CD4-positive, alpha-beta T cell (primary cell): ENCODE results near the gene TUBA4B. TPM values are rescaled to one million over a fixed set of nuclear protein-coding genes. Genes with fewer than 3 reads are reported as not detected.

Source experiments
- ATAC-seq: fragments of 200-7000 bp; cut with Tn5 transposase; one replicate; pipeline ENCODE4 v1.10.0; 2022; ENCODE audit warnings: mild to moderate bottlenecking; ENCODE audit not compliant: poor library complexity
- CTCF ChIA-PET: fragments of 350-600 bp; sonication (Branson Sonifier 250); formaldehyde crosslinking; loops from one replicate; lab custom pipeline; 2021; ENCODE audit warnings: antibody characterized with exemption, inconsistent platforms; lab: Charles Lee
- POLR2A ChIA-PET: fragments of 350-600 bp; sonication (Branson Sonifier 250); formaldehyde crosslinking; loops from one replicate; lab custom pipeline; 2021; ENCODE audit warnings: antibody characterized with exemption, inconsistent platforms; lab: Charles Lee
- DNase-seq, 14 experiments: peaks; one replicate each; pipeline ENCODE4 v3.0.0-alpha.2; 2013 to 2020; ENCODE audit warnings: mixed read lengths in 2 of 14
- H3K27ac ChIP-seq, 2 donors: one replicate each; pipeline versions ENCODE4 v1.5.1 to v1.7.0; 2013; ENCODE audit warnings: low read length in 2 of 2, low read depth in 1 of 2, mild to moderate bottlenecking in 1 of 2
- H3K27me3 ChIP-seq, 2 experiments: 1 replicate in 1 of 2; 2 replicates in 1 of 2; pipeline versions ENCODE4 v1.6.1 to v1.7.0; 2013; ENCODE audit warnings: low read length in 2 of 2, control low read depth in 1 of 2, mild to moderate bottlenecking in 1 of 2, moderate library complexity in 1 of 2; ENCODE audit not compliant: insufficient read depth in 2 of 2, control insufficient read depth in 1 of 2
- H3K36me3 ChIP-seq: one replicate; pipeline ENCODE4 v1.6.1; 2013; ENCODE audit warnings: low read length, control low read depth; ENCODE audit not compliant: insufficient read depth
- H3K4me1 ChIP-seq: one replicate; pipeline ENCODE4 v1.6.1; 2013; ENCODE audit warnings: low read length, control low read depth; ENCODE audit not compliant: insufficient read depth
- H3K4me3 ChIP-seq: one replicate; pipeline ENCODE4 v1.5.1; 2013; ENCODE audit warnings: mild to moderate bottlenecking, low read length, moderate library complexity
- H3K9me3 ChIP-seq, 2 experiments: 1 replicate in 1 of 2; 2 replicates in 1 of 2; pipeline versions ENCODE4 v1.6.1 to v1.7.0; 2013; ENCODE audit warnings: low read length in 2 of 2, mild to moderate bottlenecking in 2 of 2, control low read depth in 1 of 2, moderate library complexity in 1 of 2; ENCODE audit not compliant: control insufficient read depth in 1 of 2, insufficient read depth in 1 of 2
- H3K27ac Mint-ChIP-seq: one replicate; pipeline ENCODE4 v1.8.0; 2020; ENCODE audit warnings: mixed read lengths
- H3K27me3 Mint-ChIP-seq: one replicate; pipeline ENCODE4 v1.8.0; 2021; ENCODE audit warnings: mixed read lengths
- H3K36me3 Mint-ChIP-seq: one replicate; pipeline ENCODE4 v1.8.0; 2021; ENCODE audit warnings: low read depth, mixed read lengths
- H3K4me1 Mint-ChIP-seq: one replicate; pipeline ENCODE4 v1.8.0; 2021; ENCODE audit warnings: low read depth, mixed read lengths
- H3K4me3 Mint-ChIP-seq: one replicate; pipeline ENCODE4 v1.8.0; 2020; ENCODE audit warnings: mild to moderate bottlenecking, mixed read lengths
- H3K9me3 Mint-ChIP-seq: one replicate; pipeline ENCODE4 v1.8.0; 2020; ENCODE audit warnings: mixed read lengths
- CTCF ChIP-seq: fragments of 200-600 bp; IDR thresholded peaks from one replicate; pipeline ENCODE4 v1.8.0; 2022; ENCODE audit warnings: antibody characterized with exemption, mild to moderate bottlenecking
- intact Hi-C, 2 experiments: fragments of 100-400 bp; cut with DNase I in 1 of 2; cut with micrococcal nuclease in 1 of 2; formaldehyde crosslinking; loops; one replicate each; pipeline versions ENCODE4 v1.15.1 to v1.9.0; 2023 to 2025; cut with DNase I, micrococcal nuclease
- total RNA-seq, 174 experiments: library from RNA in 2 of 174; stranded (reverse) in 2 of 174; gene quantifications; one replicate each; pipeline ENCODE4 v1.2.3 and lab custom pipeline; 2021 to 2026

Gene TUBA4B
- total RNA-seq, 2 experiments from 2014 or later, result not detected

DNA sequence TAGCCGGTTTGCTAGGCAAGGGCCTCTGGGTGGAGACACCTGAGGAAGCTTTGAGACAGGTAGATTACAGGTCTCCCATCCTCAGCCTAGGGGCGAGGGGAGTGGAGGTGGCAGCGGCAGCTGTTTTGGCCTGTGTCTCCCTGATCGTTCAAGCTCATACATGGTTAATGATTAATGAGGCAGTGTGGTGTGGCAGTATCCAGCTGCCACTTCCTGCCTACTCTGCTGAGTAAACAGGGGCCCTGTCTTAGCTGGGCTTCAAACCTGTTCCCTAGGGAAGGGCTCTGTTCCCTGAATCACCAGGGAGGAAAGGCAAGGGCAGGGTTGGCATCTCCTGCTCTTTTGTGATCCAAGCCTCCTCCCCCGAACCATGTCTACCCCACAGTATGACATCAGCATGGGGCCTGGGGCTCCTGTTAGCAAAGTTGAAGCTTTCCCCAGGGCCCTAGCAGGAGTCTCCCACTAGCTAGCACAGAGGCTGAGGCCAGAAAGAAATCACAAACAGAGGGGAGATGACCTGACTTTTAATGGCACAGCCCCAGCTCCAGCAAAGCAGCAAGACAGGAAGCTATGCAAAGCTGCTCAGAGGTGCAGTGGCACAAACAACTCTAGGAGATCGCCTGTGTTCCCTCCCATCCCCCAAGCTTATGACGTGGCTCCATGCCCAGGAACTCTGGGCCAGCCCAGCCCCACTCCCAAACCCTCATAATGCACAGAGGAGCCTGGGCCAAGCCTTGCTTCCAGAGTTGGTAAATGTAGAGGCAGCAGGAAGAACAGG lies 3.7 kb upstream of the TUBA4B start:
- intact Hi-C loops, result loop anchor here in 1 of 2 experiments (1.0 to 5.0 kb wide), 2 partner anchors 20 to 72 kb away; partner anchors contain the start of genes ANKZF1, ATG9A, CNPPD1 and RETREG2
- Histone ChIP-seq H3K27ac (peak overlapping the region; percentile 61 to 98), H3K4me1 (peaks cover 83% of the 10 kb centered on the region), H3K36me3 (peaks cover 44% of the 10 kb centered on the region), H3K27me3 (no peaks in the 10 kb centered on the region), H3K9me3 (no peaks in the 10 kb centered on the region), H3K4me3 (peak overlapping the region; percentile 52)
- Mint-ChIP-seq H3K27me3 (no peaks in the 10 kb centered on the region), H3K36me3 (peaks cover 69% of the 10 kb centered on the region), H3K4me1 (peaks cover 79% of the 10 kb centered on the region), H3K27ac (peak overlapping the region; percentile 96), H3K4me3 (peak overlapping the region; percentile 88), H3K9me3 (no peaks in the 10 kb centered on the region)
- ATAC-seq (peak; percentile 7), DNase-seq (peak in 13 of 14 experiments; percentile 34 to 85 (median 66))
- ChIA-PET CTCF (interaction anchor here (1.0 to 3.8 kb wide), 8 partner anchors 19 to 373 kb away, joined by 3 to 30 read pairs (median 5); partner anchors contain the start of genes ANKZF1, ATG9A, DNAJB2 and NHEJ1), POLR2A (interaction anchor here (0.6 to 10.1 kb wide), 20 partner anchors 11 to 249 kb away, joined by 3 to 202 read pairs (median 5); partner anchors contain the start of genes ABCB6, ANKZF1, ATG9A and CNPPD1)
- TF ChIP-seq CTCF, result no peak

GRCh38 chr2:219250049-219250781 lies 2.8 kb upstream of the TUBA4B start:
- CTCF ChIA-PET, result interaction anchor here (1.1 to 3.8 kb wide), 6 partner anchors 27 to 374 kb away, joined by 3 to 30 read pairs (median 6); partner anchors contain the start of gene DNAJB2
- H3K27ac ChIP-seq, result peak overlapping the region; percentile 46 to 61
- Mint-ChIP-seq H3K4me1 (peaks cover 78% of the 10 kb centered on the region), H3K4me3 (peak overlapping the region; percentile 88), H3K27me3 (no peaks in the 10 kb centered on the region), H3K9me3 (no peaks in the 10 kb centered on the region), H3K36me3 (peaks cover 75% of the 10 kb centered on the region), H3K27ac (peak overlapping the region; percentile 96)
- H3K27me3 ChIP-seq, result no peaks in the 10 kb centered on the region
- TF ChIP-seq CTCF, result no peak
- peaks cover 44% of the 10 kb centered on the region for H3K36me3 ChIP-seq
- no peak for ATAC-seq
- peak in 1 of 14 experiments; percentile 22 for DNase-seq
- intact Hi-C loops, result loop anchor here (5.0 to 10.0 kb wide), 2 partner anchors 33 to 685 kb away; partner anchors contain the start of genes ABCB6 (in 2 of the 2), CNOT9 (in 1 of the 2) and USP37 (in 1 of the 2)
- H3K4me1 ChIP-seq, result peaks cover 83% of the 10 kb centered on the region
- peak overlapping the region; percentile 52 for H3K4me3 ChIP-seq
- no peaks in the 10 kb centered on the region for H3K9me3 ChIP-seq
- POLR2A ChIA-PET, result interaction anchor here (0.6 to 10.1 kb wide), 17 partner anchors 11 to 248 kb away, joined by 3 to 202 read pairs (median 5); partner anchors contain the start of genes ABCB6, ANKZF1, ATG9A and CNPPD1

GRCh38 chr2:219251656-219252055 lies 1.4 kb upstream of the TUBA4B start:
- Histone ChIP-seq H3K9me3 (no peaks in the 10 kb centered on the region), H3K27me3 (no peaks in the 10 kb centered on the region), H3K4me1 (peaks cover 72% of the 10 kb centered on the region), H3K27ac (peak overlapping the region; percentile 71 to 87), H3K4me3 (peak overlapping the region; percentile 88), H3K36me3 (peaks cover 44% of the 10 kb centered on the region)
- intact Hi-C loops, result loop anchor here (2.0 to 10.0 kb wide), 3 partner anchors 34 to 687 kb away; partner anchors contain the start of genes ABCB6 (in 2 of the 2), CNOT9 (in 1 of the 2) and USP37 (in 1 of the 2)
- DNase-seq, result no peak
- POLR2A ChIA-PET, result interaction anchor here (1.5 to 10.1 kb wide), 7 partner anchors 23 to 136 kb away, joined by 7 to 202 read pairs (median 48); partner anchors contain the start of genes ABCB6, ANKZF1, ATG9A and CNPPD1
- H3K27me3 Mint-ChIP-seq, result no peaks in the 10 kb centered on the region
- CTCF ChIA-PET, result interaction anchor here (0.6 to 8.4 kb wide), 8 partner anchors 21 to 92 kb away, joined by 3 to 97 read pairs (median 6); partner anchors contain the start of genes ANKZF1, ATG9A, DNAJB2 and NHEJ1
- no peak for TF ChIP-seq CTCF
- peaks cover 72% of the 10 kb centered on the region for H3K4me1 Mint-ChIP-seq
- peaks cover 68% of the 10 kb centered on the region for H3K36me3 Mint-ChIP-seq
- ATAC-seq, result no peak
- peak overlapping the region; percentile 88 for H3K4me3 Mint-ChIP-seq
- peak overlapping the region; percentile 96 for H3K27ac Mint-ChIP-seq
- no peaks in the 10 kb centered on the region for H3K9me3 Mint-ChIP-seq
